SK-N-DZ (cell line): ENCODE results near the gene DIP2B. TPM values are rescaled to one million over a fixed set of nuclear protein-coding genes. Genes with fewer than 3 reads are reported as not detected.
A peak's percentile ranks its signal among the peaks of the same experiment; 100 is the strongest.
"Not testable (repeated sequence)": the region's sequence is repeated elsewhere in the genome, so short reads cannot be mapped to it uniquely, and the experiment has no call there.

Experiments used
- DNase-seq: peaks from one replicate; pipeline ENCODE4 v3.0.0-alpha.2; 2015; ENCODE audit warnings: low spot score
- polyA plus RNA-seq, 2 experiments: library from polyadenylated mRNA; depleted of rRNA; stranded (reverse); fragments of >200 nt; gene quantifications; 2 replicates each; pipeline ENCODE4 v1.2.3, GENCODE V29; 2014

The DIP2B gene, protein sequence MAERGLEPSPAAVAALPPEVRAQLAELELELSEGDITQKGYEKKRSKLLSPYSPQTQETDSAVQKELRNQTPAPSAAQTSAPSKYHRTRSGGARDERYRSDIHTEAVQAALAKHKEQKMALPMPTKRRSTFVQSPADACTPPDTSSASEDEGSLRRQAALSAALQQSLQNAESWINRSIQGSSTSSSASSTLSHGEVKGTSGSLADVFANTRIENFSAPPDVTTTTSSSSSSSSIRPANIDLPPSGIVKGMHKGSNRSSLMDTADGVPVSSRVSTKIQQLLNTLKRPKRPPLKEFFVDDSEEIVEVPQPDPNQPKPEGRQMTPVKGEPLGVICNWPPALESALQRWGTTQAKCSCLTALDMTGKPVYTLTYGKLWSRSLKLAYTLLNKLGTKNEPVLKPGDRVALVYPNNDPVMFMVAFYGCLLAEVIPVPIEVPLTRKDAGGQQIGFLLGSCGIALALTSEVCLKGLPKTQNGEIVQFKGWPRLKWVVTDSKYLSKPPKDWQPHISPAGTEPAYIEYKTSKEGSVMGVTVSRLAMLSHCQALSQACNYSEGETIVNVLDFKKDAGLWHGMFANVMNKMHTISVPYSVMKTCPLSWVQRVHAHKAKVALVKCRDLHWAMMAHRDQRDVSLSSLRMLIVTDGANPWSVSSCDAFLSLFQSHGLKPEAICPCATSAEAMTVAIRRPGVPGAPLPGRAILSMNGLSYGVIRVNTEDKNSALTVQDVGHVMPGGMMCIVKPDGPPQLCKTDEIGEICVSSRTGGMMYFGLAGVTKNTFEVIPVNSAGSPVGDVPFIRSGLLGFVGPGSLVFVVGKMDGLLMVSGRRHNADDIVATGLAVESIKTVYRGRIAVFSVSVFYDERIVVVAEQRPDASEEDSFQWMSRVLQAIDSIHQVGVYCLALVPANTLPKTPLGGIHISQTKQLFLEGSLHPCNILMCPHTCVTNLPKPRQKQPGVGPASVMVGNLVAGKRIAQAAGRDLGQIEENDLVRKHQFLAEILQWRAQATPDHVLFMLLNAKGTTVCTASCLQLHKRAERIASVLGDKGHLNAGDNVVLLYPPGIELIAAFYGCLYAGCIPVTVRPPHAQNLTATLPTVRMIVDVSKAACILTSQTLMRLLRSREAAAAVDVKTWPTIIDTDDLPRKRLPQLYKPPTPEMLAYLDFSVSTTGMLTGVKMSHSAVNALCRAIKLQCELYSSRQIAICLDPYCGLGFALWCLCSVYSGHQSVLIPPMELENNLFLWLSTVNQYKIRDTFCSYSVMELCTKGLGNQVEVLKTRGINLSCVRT (N-terminal part only)
- polyA plus RNA-seq (2014; cell fraction: cytosol; rRNA removed): 21.8 and 25.9 TPM in 2 replicates
- polyA plus RNA-seq (2014; cell fraction: nucleus; rRNA removed): 14.7 and 20.2 TPM in 2 replicates

DNA sequence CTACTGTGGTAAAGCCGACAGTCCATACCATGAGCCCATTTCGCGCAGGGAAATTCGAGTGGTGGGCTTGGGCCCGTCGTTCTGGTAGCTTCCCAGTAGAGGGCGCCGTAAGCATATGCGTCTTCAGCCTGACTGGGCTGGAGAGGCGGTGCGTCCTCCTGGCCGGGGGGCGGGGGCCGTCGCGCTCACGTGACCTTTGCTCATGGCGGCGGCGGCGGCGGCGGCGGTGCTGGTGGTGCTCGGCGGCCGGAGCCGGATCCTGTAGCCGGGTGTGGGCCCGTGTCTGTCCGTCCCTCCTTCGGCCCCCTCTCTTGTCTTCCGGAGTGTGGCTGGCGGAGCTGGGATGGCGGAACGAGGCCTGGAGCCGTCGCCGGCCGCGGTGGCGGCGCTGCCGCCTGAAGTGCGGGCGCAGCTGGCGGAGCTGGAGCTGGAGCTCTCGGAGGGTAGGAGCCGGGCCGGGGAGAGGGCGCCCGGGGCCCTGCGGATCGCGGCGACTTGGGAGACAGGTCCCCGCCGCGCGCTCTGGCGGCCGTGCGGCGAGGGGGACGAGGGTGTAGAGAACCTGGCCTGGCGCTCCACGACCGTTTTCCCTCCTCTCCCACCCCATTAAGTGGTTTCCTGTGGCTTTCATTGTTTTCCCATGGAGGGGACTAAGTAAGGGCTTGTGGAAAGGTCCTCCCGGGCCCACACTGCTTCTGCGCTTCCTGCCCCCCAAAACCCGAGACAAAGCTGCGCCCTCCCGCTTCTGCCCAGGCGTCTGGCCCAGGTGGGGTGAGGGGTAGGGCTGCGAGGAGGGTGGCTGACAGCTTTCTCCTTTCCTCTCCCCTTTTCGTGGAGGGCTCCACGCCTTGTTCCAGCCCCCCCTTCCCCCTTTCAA is at the start of gene DIP2B:
TSS of gene DIP2B (plus strand) at position 188 of the 877 bp plus-strand sequence. CDS start at position 344, 156 bp downstream.
- DNase-seq: peak; percentile 91

DNA sequence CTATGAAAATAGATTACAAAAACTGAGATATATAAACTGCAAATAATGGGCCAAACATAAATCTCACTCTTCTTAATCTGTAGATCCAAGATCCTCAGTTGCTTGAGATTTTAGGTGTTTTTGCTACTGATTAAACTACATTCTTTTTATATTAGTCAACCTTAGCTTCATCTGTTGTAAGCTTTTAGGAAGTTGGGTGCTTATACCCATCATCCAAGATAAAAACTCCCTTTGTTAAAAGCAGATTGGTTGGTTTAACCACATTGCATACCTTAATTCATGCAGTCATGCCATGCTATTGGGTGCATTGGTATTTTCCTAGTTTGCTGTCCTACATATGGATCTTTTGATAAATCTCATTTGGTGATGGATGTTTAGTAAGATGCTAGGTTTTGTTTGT is 46.2 kb upstream of the DIP2B start:
- DNase-seq: no peak

DNA sequence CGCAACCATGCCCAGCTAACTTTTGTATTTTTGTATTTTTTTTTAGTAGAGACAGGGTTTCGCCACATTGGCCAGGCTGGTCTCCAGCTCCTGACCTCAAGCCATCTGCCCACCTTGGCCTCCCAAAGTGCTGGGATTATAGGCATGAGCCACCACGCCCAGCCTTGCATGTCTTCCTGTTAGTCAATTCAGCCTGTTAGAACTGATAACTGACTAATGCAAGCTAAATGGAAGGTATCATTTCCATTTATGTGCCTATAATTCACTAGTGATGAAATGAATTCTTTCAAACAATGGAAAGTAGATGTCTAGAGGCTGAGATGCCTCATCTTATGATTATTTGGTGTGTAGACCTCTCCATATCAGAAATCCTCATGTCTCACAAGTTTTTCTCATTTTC is 37.3 kb upstream of the DIP2B start:
- DNase-seq: no peak

DNA sequence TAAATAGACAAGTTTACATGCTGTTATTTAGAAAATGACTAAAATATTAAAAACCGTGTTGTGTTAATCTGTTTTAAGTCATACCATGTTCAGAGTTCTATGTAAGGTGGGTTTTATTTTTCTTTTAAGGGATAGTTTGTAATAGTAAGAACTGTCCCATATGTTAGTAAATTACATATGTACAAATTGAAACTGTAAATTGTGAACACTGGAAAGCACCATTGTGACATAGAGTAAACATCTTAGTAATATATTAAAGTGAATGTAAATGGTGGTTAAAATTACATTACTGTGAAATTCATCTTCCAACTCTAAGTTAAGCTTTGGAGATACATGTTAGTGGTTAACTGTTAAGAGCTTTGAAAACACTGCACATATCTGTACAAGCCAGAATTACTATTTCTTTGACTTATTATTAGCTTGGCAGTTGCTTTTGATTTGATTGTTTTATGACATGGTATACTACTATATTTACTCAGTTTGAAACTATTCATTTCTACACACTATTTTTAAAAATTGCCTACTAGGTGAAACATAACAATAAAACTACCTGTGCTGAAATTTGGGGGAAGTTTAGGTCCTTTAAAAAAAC is 27.4 kb upstream of the DIP2B start:
- DNase-seq: no peak

DNA sequence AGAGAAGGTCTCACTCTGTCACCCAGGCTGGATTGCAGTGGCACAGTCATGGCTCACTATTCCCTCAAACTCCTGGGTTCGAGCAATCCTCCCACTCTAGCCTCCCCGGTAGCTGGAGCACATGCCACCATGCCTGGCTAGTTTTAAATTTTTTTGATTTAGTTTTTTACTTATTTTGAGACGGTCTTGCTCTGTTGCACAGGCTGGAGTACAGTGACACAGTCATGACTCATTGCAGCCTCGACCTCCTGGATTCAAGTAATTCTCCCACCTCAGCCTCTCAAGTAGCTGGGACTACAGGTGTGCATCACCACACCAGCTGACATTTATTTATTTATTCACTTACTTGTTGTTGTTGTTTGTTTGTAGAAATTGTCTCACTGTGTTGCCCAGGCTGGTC is 22.2 kb upstream of the DIP2B start:
- DNase-seq: no peak

DNA sequence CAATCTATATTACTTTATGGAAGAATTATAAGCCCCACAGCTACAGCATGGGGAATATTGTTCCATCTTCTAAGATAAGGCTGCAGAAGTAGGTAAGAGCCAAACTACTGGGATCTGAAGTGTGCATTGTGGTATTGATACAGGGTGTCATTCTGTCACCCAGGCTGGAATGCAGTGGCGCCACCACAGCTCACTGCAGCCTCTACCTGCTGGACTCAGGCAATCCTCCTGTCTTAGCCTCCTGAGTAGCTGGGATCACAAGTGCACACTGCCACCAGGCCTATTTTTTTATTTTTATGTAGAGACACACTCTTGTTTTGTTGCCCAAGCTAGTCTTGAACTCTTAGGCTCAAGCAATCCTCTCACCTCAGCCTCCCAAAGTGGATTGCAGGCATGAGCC is 21.3 kb upstream of the DIP2B start:
- no peak for DNase-seq

DNA sequence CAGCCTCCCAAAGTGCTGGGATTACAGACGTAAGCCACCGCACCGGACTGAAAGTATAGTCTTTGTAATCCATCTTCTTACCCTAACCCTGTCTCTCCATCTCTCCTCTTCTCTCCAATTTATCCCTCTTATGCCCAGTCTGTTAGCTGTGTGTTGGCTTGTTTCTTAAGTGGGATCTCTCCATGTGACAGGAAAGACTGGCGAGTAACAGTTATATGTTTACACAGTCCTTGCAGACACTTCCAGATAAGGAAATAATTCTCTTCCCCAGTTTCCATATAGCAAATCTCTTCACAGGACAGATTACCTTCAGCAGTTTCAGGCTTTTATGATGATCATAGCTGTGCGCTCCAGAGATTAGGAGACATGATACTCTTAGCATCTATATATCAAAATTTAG is 16.0 kb upstream of the DIP2B start:
- no peak for DNase-seq

DNA sequence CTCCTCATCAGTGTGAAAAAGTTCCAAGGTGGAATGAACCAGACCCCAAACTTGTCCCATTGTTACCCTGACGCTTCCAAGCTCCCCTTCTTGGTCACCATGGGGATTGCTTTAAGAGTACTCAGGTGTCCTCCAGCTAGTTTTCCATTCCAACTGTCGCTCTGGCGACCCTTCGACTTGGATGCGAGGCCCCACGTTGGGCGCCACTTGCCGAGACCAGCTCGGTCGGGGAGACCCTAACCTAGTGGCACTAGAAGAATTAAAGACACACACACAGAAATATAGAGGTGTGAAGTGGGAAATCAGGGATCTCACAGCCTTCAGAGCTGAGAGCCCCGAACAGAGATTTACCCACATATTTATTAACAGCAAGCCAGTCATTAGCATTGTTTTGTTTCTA is 6.7 kb upstream of the DIP2B start:
- DNase-seq: not testable (repeated sequence)

DNA sequence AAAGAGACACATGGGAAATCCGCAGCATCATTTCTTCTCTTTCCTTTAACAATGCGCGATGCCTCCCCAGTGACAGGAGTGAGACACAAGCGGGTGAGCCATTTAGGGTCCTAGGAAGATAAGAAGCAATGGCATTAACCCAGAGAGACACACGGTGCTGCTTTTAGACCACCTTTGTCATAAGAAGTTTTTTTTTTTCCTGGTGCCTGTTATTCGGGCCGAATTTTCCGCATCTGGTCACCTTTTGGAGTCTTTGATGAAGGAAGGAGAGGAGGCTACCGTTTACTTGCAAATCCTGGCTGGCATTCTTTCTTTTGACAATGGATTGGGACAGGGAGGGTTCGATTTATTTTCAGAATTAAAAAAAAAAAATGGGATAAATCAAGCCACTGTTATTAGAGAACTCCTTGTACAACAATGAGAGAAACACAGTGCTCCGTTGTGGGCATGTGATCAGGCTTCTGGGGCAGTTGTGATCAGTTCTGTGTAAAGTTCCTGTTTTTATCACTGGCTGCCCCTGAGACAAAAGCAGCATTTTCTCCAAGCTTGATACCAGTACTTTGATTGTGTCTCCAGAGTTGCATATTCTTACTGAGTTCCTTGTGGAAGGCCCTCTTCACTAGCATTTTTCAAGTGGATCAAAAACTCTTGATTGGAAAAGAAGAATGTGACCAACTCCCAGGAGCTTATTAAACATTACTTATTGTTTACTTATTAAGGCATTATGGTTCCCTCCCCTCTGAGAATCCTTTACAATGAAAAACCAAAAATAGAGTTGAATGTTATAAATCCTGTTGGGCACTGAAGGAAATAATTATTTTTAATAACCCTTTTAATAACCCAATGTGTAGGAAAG is 1.1 kb downstream of the DIP2B start:
- peak; percentile 36 for DNase-seq

DNA sequence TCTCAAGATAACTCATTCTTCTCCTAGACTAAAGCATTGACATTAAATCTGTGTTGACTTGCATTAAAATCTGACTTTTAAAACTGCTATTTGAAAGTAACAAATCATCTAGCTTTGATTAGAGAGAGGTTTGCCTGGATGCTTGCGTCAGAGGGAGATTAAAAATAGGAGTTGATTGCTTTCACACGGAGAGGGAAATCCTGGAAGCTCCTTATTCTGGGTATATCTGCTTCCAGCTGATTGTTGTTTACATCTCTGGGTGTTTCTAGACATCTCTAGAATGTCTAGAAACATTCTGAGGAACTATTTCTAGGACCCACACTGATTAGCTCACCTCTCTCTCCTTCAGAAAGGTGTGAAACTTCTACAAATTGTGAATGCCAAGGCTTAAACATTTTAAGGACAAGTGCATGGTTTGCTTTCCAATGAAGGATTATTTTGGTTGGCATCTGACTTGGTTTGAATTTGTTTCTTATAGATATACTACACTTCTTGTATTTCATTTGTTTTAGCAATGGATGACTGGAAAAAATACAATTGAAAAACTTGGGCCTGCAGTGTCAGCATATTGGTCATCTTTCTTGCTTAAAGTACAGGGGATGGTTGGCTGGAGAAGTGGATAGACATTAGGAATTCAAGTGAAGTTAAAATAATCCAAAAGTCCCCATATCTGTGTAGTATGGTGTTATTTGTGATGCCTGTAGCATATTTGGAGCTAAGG is 2.1 kb downstream of the DIP2B start:
- DNase-seq: no peak

DNA sequence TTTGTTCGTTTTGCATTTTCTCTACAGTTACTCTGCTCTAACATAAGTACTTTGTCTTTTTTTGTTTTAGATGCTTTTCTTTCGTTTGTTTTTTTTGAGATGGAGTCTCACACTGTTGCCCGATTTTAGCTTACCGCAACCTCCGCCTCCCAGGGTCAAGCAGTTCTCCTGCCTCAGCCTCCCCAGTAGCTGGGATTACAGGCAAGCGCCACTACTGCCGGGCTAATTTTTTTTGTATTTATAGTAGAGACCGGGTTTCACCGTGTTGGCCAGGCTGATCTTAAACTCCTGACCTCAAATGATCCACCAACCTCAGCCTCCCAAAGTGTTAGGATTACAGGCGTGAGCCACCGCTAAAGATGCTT is 2.7 kb downstream of the DIP2B start:
- no peak for DNase-seq

DNA sequence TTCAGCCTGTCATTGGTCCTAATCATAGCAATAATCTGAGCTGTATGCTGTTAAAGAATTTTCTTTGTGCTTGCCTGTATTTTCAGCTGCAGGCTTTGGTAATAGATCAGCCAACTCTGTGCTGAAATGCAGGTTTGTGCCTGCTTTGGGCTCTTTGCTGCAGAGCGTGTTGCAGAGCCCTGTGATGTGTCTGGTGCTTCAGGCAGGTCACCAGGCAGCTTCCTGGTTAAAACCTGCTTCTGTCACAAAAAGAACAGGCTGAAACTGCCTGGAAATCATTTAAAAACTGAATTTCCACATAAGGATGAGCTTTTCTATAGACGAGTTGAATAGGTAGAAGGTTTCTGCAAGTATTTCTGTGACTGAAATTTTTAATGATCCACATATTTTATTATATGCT is 3.1 kb downstream of the DIP2B start:
- no peak for DNase-seq

DNA sequence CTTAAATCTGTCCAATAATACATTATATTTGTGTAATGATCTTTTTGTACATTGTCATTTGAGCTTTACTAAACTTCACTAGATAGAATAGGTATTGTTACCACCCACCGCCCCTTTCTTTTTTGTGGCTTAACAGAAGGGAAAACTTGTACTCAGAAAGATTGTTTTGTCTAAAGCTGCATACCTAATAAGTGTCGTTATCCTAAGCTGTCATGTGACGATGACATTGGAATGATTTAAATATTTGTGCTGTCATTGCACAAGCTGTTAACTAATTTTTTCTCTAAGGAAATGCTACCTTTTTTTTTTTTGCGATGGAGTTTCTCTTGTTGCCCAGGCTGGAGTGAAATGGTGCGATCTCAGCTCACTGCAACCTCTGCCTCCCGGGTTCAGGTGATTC is 3.6 kb downstream of the DIP2B start:
- DNase-seq: no peak

DNA sequence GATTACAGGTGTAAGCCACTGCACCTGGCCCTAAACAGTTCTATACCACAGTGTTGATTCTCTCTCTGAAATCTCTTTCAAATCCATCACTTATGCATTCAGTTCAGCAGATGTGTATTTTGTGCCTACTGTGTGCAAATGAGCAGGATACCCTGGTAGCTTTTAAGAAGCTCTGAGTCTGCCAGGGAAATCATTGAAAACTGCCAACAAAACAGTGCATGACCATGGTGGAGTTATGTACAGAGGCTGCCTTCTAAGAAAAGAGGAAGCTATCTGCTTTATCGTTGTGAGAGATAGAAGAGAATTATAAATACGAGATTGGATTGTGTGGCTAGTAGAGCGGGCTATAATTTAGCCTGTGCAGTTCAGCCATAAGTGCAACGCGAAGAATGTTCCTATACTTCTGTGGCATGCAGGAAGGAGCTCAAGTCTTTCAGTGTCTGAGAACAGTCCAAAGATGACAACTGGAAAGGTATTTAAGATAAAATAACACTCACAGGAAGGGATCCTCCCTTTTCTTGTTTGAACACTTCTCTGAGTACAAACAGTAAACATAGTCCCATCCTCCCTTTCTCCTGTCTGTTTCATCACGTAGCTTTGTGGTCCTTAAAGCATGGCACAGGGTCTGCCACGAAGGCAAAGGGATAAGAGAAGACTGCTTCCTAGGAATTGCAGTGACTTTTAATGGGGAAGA is 4.3 kb downstream of the DIP2B start:
- DNase-seq: no peak

DNA sequence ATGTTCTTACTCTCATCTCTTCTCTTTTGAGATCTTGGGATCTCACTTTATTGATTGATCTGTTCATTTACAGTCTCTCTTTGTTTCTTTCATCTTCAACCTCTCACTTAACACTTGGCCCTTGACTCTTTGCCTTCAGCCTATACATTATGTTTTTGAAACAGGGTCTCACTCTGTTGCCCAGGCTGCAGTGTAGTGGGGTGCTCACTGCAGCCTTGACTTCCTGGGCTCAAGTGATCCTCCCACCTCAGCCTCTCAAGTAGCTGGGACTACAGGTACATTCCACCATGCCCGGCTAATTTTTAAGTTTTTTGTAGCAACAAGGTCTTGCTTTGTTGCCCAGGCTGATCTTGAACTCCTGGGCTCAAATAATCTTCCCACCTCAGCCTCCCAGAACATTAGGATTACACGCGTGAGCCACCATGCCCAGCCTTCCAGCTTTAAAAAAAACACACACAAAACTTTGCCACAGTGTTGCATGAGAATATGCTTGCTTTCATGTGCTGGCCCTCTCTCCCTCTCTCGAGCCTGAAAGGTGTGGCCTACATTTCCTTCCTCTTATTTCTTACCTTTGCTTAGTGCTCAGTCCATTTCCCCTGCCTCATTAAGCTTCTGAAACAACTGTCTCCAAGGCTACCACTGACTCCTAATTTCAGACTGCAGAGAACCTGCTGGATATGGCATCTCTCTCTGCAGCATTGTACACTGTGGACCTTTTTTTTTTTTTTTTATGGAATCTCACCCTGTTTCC is 9.9 kb downstream of the DIP2B start:
- DNase-seq: no peak

DNA sequence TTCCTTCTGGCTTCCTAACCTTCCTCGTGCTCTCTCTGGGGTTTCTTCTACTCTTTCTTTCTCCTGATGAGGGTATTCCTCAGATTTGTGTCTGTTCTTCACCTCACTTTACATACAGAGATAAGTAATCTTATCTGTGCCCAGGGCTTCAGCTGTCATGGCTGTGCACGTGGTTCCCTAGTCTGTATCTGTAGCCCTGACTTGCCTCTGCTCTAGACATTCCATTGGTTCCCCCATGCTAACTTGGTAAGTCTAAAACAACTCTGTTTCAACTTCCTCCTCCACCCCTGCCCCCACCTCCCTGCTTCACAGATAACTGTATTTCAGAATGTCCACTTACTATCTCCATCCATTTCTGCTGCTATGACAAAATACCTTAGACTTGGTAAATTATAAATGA is 10.8 kb downstream of the DIP2B start:
- DNase-seq: no peak

DNA sequence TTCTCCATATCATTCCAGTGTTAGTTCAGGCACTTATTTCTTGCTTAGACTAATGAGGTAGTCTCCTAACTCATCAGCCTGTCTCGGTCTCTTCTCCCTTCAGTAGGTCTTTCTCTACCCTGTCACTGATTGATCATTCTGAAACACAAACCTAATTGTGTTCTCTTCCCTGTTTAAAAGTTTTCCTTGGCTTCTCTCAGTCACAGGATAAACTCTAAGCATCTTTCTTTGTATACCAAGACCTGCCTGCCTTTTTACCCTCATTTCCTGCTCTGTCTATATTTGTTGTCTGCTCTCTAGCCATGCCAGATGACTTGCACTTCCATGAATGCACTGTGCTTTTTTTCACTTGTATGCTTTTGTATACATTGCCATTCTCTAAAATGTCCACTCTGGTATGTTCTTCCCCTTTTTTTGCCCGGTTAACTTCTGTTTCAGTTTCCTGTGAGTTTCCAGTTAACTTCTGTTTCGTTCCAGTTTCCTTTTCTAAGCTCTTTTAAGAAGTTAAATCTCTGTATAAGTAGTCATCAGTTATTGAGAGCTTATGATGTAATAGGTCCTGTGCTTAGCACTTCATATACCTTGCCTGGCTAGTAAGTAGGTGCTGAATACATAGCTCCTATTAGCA is 12.8 kb downstream of the DIP2B start:
- DNase-seq: no peak
